ENCODE measurements around the gene CTBP2.

CTBP2 gene

DNA sequence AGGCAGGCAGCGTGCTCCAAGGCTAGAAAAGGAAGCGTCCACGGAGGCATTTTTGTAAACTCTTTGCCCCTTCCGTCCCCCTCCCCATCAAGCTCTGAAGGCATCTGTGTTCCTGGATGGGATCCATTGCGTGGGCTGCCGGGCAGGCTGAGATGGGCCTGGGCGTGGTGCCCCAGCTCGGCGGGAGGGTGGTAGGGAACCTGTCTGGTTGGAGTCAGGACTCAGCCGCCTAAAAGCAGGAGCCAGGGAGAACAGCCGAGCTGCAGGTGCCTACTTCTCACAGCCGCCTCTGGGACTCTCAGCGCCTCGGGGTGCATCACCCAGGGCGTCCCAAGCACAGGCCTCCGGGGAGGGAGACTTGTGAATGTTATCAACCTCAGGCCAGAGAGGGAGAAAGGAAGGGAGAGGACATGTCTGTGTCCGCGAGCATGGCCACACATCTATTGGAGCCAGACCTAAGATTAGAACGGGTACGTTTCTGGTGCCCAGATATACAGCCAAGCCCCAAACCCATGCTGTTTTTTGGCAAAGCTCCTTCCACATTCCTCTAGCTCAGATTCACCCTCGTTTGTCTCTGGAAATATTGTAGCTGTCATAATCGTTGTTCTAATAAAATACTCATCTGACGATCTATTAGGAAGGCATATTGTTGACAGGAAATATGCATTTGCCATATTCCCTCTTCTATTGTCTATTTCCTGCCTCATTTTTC, 48.6 kb upstream of the CTBP2 start:
- H3K4me2 ChIP-seq (ENCODE audit: low read depth, low read length, poor library complexity, severe bottlenecking), result no peak overlapping the region
- H3K9me2 ChIP-seq (replicated peaks; ENCODE audit: insufficient read depth, low read length), result no peaks in the 10 kb centered on the region
- no peaks in the 10 kb centered on the region for H3K27me3 ChIP-seq (ENCODE audit: low read length)
- no peaks in the 10 kb centered on the region for H4K20me1 ChIP-seq (ENCODE audit: low read depth, low read length)
- no peaks in the 10 kb centered on the region for H3K9me3 ChIP-seq (ENCODE audit: insufficient read depth, low read length)
- no peaks in the 10 kb centered on the region for H3K36me3 ChIP-seq (ENCODE audit: low read length)
- no peak overlapping the region for H3K27ac ChIP-seq (ENCODE audit: low read depth, low read length)
- no peaks in the 10 kb centered on the region for H3F3A ChIP-seq (ENCODE audit: insufficient read depth)
- H3K9ac ChIP-seq (ENCODE audit: low read length), result no peak overlapping the region
- no peaks in the 10 kb centered on the region for H3K79me2 ChIP-seq (ENCODE audit: insufficient read depth, low read length)
- no peak overlapping the region for H2AFZ ChIP-seq (ENCODE audit: low read depth, low read length, severe bottlenecking)
- no peak for TF ChIP-seq EZH2phosphoT487 (conservative IDR thresholded peaks at IDR 0.05; ENCODE audit: low read length)
- TF ChIP-seq, protein P1, sequence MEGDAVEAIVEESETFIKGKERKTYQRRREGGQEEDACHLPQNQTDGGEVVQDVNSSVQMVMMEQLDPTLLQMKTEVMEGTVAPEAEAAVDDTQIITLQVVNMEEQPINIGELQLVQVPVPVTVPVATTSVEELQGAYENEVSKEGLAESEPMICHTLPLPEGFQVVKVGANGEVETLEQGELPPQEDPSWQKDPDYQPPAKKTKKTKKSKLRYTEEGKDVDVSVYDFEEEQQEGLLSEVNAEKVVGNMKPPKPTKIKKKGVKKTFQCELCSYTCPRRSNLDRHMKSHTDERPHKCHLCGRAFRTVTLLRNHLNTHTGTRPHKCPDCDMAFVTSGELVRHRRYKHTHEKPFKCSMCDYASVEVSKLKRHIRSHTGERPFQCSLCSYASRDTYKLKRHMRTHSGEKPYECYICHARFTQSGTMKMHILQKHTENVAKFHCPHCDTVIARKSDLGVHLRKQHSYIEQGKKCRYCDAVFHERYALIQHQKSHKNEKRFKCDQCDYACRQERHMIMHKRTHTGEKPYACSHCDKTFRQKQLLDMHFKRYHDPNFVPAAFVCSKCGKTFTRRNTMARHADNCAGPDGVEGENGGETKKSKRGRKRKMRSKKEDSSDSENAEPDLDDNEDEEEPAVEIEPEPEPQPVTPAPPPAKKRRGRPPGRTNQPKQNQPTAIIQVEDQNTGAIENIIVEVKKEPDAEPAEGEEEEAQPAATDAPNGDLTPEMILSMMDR (IDR thresholded peaks at IDR 0.05; ENCODE audit: insufficient read depth, low read length, poor library complexity, severe bottlenecking), result no peak
- no peak overlapping the region for H3K4me3 ChIP-seq (ENCODE audit: insufficient read depth, low read length, poor library complexity, severe bottlenecking)

DNA sequence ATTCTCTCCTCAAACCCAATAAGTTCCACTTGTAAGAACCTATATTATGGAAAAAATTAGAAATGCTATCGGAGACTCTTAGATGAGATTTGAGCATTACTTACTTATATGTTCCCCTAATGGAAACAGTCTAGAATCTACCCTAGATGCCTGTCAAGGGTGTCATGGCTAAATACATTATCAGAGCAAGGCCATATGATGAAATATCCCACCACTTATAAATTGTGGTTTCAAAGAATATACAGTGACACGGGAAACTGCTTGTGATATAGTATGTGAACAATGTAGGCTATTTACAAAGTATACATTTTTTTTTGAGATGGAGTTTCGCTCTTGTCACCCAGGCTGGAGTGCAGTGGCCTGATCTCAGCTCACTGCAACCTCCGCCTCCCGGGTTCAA, 46.3 kb upstream of the CTBP2 start:
- H2AFZ ChIP-seq (ENCODE audit: low read depth, low read length, severe bottlenecking), result no peak overlapping the region
- TF ChIP-seq, protein P1 (IDR thresholded peaks at IDR 0.05; ENCODE audit: insufficient read depth, low read length, poor library complexity, severe bottlenecking), result no peak
- TF ChIP-seq EZH2phosphoT487 (conservative IDR thresholded peaks at IDR 0.05; ENCODE audit: low read length), result no peak
- H3K9ac ChIP-seq (ENCODE audit: low read length), result no peak overlapping the region
- H3F3A ChIP-seq (ENCODE audit: insufficient read depth), result no peaks in the 10 kb centered on the region
- no peaks in the 10 kb centered on the region for H3K36me3 ChIP-seq (ENCODE audit: low read length)
- H3K79me2 ChIP-seq (ENCODE audit: insufficient read depth, low read length), result no peaks in the 10 kb centered on the region
- H3K9me2 ChIP-seq (replicated peaks; ENCODE audit: insufficient read depth, low read length), result no peaks in the 10 kb centered on the region
- no peak overlapping the region for H3K4me3 ChIP-seq (ENCODE audit: insufficient read depth, low read length, poor library complexity, severe bottlenecking)
- H3K9me3 ChIP-seq (ENCODE audit: insufficient read depth, low read length), result no peaks in the 10 kb centered on the region
- H3K27me3 ChIP-seq (ENCODE audit: low read length), result no peaks in the 10 kb centered on the region
- H3K27ac ChIP-seq (ENCODE audit: low read depth, low read length), result no peak overlapping the region
- H3K4me2 ChIP-seq (ENCODE audit: low read depth, low read length, poor library complexity, severe bottlenecking), result no peak overlapping the region
- H4K20me1 ChIP-seq (ENCODE audit: low read depth, low read length), result no peaks in the 10 kb centered on the region

DNA sequence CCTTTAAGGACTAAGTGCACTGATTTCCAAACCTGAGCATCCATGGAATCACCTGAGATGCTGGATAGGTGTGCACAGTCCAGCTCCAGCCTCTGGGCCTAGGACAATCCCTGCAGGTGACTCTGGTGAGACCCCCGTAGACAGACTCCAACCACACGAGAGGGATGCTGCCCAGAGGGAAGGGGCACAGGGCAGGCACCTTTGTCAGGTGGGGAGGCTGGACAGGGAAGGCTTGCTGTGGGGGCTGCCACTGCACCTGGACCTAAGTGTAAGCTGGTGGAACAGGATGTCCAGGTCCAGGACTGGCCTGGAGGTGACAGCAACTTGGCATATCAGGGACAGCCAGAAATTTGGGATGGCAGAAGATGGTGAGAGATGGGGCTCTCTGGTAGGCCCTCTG, 45.1 kb upstream of the CTBP2 start:
- TF ChIP-seq EZH2phosphoT487 (conservative IDR thresholded peaks at IDR 0.05; ENCODE audit: low read length), result no peak
- TF ChIP-seq, protein P1 (IDR thresholded peaks at IDR 0.05; ENCODE audit: insufficient read depth, low read length, poor library complexity, severe bottlenecking), result no peak
- Histone ChIP-seq H3K4me2 (ENCODE audit: low read depth, low read length, poor library complexity, severe bottlenecking) (no peak overlapping the region), H3K9me3 (ENCODE audit: insufficient read depth, low read length) (no peaks in the 10 kb centered on the region), H4K20me1 (ENCODE audit: low read depth, low read length) (no peaks in the 10 kb centered on the region), H3K4me3 (ENCODE audit: insufficient read depth, low read length, poor library complexity, severe bottlenecking) (no peak overlapping the region), H3K9me2 (replicated peaks; ENCODE audit: insufficient read depth, low read length) (no peaks in the 10 kb centered on the region), H3F3A (ENCODE audit: insufficient read depth) (no peaks in the 10 kb centered on the region), H3K9ac (ENCODE audit: low read length) (no peak overlapping the region), H2AFZ (ENCODE audit: low read depth, low read length, severe bottlenecking) (no peak overlapping the region), H3K27me3 (ENCODE audit: low read length) (no peaks in the 10 kb centered on the region), H3K36me3 (ENCODE audit: low read length) (no peaks in the 10 kb centered on the region), H3K79me2 (ENCODE audit: insufficient read depth, low read length) (no peaks in the 10 kb centered on the region), H3K27ac (ENCODE audit: low read depth, low read length) (no peak overlapping the region)
